Nephron (organoid): ENCODE data around the gene MSRB3.
A peak's percentile ranks its signal among the peaks of the same experiment; 100 is the strongest.
"Not testable (repeated sequence)": the region's sequence is repeated elsewhere in the genome, so short reads cannot be mapped to it uniquely, and the experiment has no call there.

Experiments
- H3K27ac Mint-ChIP-seq, 3 experiments: 2 replicates each; pipeline ENCODE4 v1.8.0; 2020; ENCODE audit warnings: mixed read lengths in 3 of 3, mild to moderate bottlenecking in 2 of 3, moderate library complexity in 1 of 3
- H3K27me3 Mint-ChIP-seq: 2 replicates; pipeline ENCODE4 v1.8.0; 2021; ENCODE audit warnings: low read depth, mild to moderate bottlenecking, moderate library complexity, mixed read lengths
- H3K36me3 Mint-ChIP-seq: 2 replicates; pipeline ENCODE4 v1.8.0; 2020; ENCODE audit warnings: low read depth, mixed read lengths
- H3K4me1 Mint-ChIP-seq: 2 replicates; pipeline ENCODE4 v1.8.0; 2020; ENCODE audit warnings: mixed read lengths
- H3K4me3 Mint-ChIP-seq, 3 experiments: 2 replicates each; pipeline ENCODE4 v1.8.0; 2020; ENCODE audit warnings: mild to moderate bottlenecking in 3 of 3, mixed read lengths in 3 of 3, moderate library complexity in 2 of 3
- H3K9me3 Mint-ChIP-seq: 2 replicates; pipeline ENCODE4 v1.8.0; 2020; ENCODE audit warnings: mixed read lengths
- CTCF ChIP-seq, 3 experiments: fragments of 200-600 bp; sonication (generic); IDR thresholded peaks; one replicate each; pipeline ENCODE4 v1.5.0; 2021; ENCODE audit warnings: antibody characterized with exemption in 3 of 3; ENCODE audit not compliant: unreplicated experiment in 3 of 3

MSRB3 gene

GRCh38 chr12:65308601-65309071 lies 30.2 kb downstream of the MSRB3 start:
- H3K9me3 Mint-ChIP-seq: no peaks in the 10 kb centered on the region

GRCh38 chr12:65311260-65311659 lies 32.8 kb downstream of the MSRB3 start:
- H3K4me1 Mint-ChIP-seq: peaks cover 20% of the 10 kb centered on the region
- no peak for TF ChIP-seq CTCF (IDR thresholded peaks at IDR 0.05; ENCODE audit: unreplicated experiment in 3 of 3)
- no peaks in the 10 kb centered on the region for H3K9me3 Mint-ChIP-seq
- H3K27ac Mint-ChIP-seq: no peak overlapping the region
- H3K27me3 Mint-ChIP-seq: no peaks in the 10 kb centered on the region
- no peak overlapping the region for H3K4me3 Mint-ChIP-seq
- no peaks in the 10 kb centered on the region for H3K36me3 Mint-ChIP-seq

More at GRCh38 chr12:65308601-65309071, 30.2 kb downstream of the MSRB3 start:
- no peaks in the 10 kb centered on the region for H3K36me3 Mint-ChIP-seq
- peaks cover 20% of the 10 kb centered on the region for H3K4me1 Mint-ChIP-seq
- no peak for TF ChIP-seq CTCF (IDR thresholded peaks at IDR 0.05; ENCODE audit: unreplicated experiment in 3 of 3)
- H3K27me3 Mint-ChIP-seq: no peaks in the 10 kb centered on the region
- peak overlapping the region in 1 of 3 experiments; percentile 21 for H3K4me3 Mint-ChIP-seq
- peak overlapping the region; percentile 85 to 92 (median 87) for H3K27ac Mint-ChIP-seq

DNA sequence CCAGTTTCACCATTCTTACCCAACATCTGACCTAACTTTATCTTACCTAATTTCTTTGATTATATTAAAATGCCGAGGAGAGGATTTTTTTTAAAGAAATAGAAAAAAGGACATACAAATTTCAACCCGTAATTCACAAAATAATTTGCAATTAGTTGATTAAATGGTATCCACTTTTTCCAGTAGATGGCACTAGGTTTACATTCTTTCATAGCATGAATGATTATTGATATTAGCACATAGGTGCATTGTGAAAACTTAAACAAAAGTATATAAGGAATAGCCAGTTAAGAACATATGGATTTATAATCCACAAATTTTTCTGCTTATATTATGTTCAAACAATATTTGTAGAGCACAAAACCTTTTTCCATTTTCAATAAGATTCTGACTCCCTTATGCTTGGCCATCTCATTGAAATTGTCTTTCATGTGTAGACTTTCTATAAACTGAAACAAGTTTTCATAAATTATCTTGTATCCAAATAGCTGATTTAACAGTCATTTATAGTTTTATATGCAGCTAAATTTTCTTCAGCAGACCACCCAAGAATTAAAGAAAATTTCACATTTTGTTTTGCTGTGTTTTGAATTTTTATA lies 35.3 kb downstream of the MSRB3 start:
- Mint-ChIP-seq H3K27ac (no peak overlapping the region), H3K27me3 (no peaks in the 10 kb centered on the region), H3K36me3 (no peaks in the 10 kb centered on the region), H3K9me3 (no peaks in the 10 kb centered on the region), H3K4me3 (no peak overlapping the region), H3K4me1 (peaks cover under 1% of the 10 kb centered on the region)
- peak; percentile 51 to 85 (median 61) for TF ChIP-seq CTCF (IDR thresholded peaks at IDR 0.05; ENCODE audit: unreplicated experiment in 3 of 3)

DNA sequence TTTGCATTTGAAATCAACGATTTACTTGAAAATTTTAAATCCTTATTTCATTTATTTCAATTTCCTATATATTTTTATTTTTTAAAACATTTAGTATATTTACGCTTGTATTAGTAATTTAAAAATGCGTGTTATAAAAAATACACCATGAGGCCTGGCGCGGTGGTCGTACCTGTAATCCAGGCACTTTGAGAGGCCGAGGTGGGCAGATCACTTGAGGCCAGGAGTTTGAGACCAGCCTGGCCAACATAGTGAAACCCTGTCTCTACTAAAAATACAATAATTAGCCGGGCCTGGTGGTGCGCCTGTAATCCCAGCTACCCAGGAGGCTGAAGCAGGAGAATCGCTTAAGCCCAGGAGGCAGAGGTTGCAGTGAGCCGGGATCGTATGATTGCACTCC lies 36.8 kb downstream of the MSRB3 start:
- H3K27ac Mint-ChIP-seq, H3K27me3 Mint-ChIP-seq, H3K36me3 Mint-ChIP-seq, H3K4me3 Mint-ChIP-seq, H3K4me1 Mint-ChIP-seq, H3K9me3 Mint-ChIP-seq: not testable (repeated sequence)

- Mint-ChIP-seq H3K27me3 (no peaks in the 10 kb centered on the region), H3K4me3 (no peak overlapping the region)
- TF ChIP-seq CTCF (IDR thresholded peaks at IDR 0.05; ENCODE audit: unreplicated experiment in 3 of 3): no peak
Measured at GRCh38 chr12:65318186-65318685, 39.8 kb downstream of the MSRB3 start.

GRCh38 chr12:65319688-65320200 lies 41.3 kb downstream of the MSRB3 start:
- Mint-ChIP-seq H3K4me3 (no peak overlapping the region), H3K4me1 (peaks cover 10% of the 10 kb centered on the region), H3K27me3 (no peaks in the 10 kb centered on the region), H3K9me3 (no peaks in the 10 kb centered on the region), H3K36me3 (no peaks in the 10 kb centered on the region), H3K27ac (no peak overlapping the region)
- TF ChIP-seq CTCF (IDR thresholded peaks at IDR 0.05; ENCODE audit: unreplicated experiment in 3 of 3): no peak

More at GRCh38 chr12:65318186-65318685, 39.8 kb downstream of the MSRB3 start:
- Mint-ChIP-seq H3K36me3 (no peaks in the 10 kb centered on the region), H3K4me1 (no peaks in the 10 kb centered on the region), H3K27ac (no peak overlapping the region), H3K9me3 (no peaks in the 10 kb centered on the region)
